HepG2 (cell line): ENCODE data around the gene SPARC. TPM values are rescaled to one million over a fixed set of nuclear protein-coding genes. Genes with fewer than 3 reads are reported as not detected.
A peak's percentile ranks its signal among the peaks of the same experiment; 100 is the strongest.

Experiments
- ATAC-seq: fragments of 200-7000 bp; cut with Tn5 transposase; 3 replicates; pipeline ENCODE4 v1.9.1; 2020; ENCODE audit warnings: mild to moderate bottlenecking, moderate library complexity
- Bru-seq: library from RNA; stranded (reverse); fragments of 400-500 nt; gene quantifications from one replicate; lab custom pipeline; 2021; lab: Mats Ljungman, UMichigan
- BruChase-seq, 2 experiments: library from RNA; stranded (reverse); fragments of 400-500 nt; gene quantifications; one replicate each; lab custom pipeline; 2021; lab: Mats Ljungman, UMichigan
- BruUV-seq: library from RNA; stranded (reverse); fragments of 400-500 nt; replicated peaks from 2 replicates; lab custom pipeline; 2021; lab: Mats Ljungman, UMichigan
- CTCF ChIA-PET: fragments of 300-600 bp; formaldehyde crosslinking; extraction: SDS; loops from one replicate; lab custom pipeline; 2021; ENCODE audit warnings: low total read pairs, inconsistent platforms, low intra/inter-chr PET ratio; lab: Yijun Ruan, JAX
- POLR2A ChIA-PET: fragments of 350-600 bp; sonication (Branson Sonifier 250); formaldehyde crosslinking; loops from one replicate; lab custom pipeline; 2020; ENCODE audit warnings: antibody characterized with exemption, inconsistent platforms; lab: Yijun Ruan, JAX
- DNase-seq: peaks from one replicate; pipeline ENCODE4 v3.0.0-alpha.2; 2015; ENCODE audit warnings: low spot score
- FAIRE-seq: peaks from 3 replicates; lab custom pipeline; 2011; peaks lifted over from hg19 to GRCh38; lab: Jason Lieb, UNC
- H2AFZ ChIP-seq: one replicate; pipeline ENCODE4 v1.6.1; 2011; ENCODE audit warnings: low read length, inconsistent platforms
- H3K27ac ChIP-seq: fragments of 300-600 bp; 3 replicates; pipeline ENCODE4 v1.8.0; 2011; ENCODE audit warnings: mixed run types, mild to moderate bottlenecking, mixed read lengths, low read length, inconsistent platforms; ENCODE audit not compliant: insufficient read depth; ENCODE audit errors: extremely low read length
- H3K27me3 ChIP-seq, 2 experiments: fragments of 200-600 bp in 1 of 2; 2 replicates in 1 of 2; 3 replicates in 1 of 2; pipeline versions ENCODE4 v1.6.0 to v1.8.0; 2011; ENCODE audit warnings: low read length in 2 of 2, mild to moderate bottlenecking in 2 of 2, moderate library complexity in 2 of 2, inconsistent platforms in 1 of 2; ENCODE audit not compliant: insufficient read depth in 2 of 2, control insufficient read depth in 1 of 2
- H3K36me3 ChIP-seq, 2 experiments: fragments of 200-600 bp in 1 of 2; replicated peaks in 1 of 2; 2 replicates in 1 of 2; 3 replicates in 1 of 2; pipeline versions ENCODE4 v1.5.1 to v1.8.0; 2011; ENCODE audit warnings: low read length in 2 of 2, inconsistent platforms in 1 of 2; ENCODE audit not compliant: insufficient read depth in 2 of 2, control insufficient read depth in 1 of 2
- H3K4me1 ChIP-seq: 2 replicates; pipeline ENCODE4 v1.5.1; 2012; ENCODE audit warnings: low read length, inconsistent platforms; ENCODE audit not compliant: insufficient read depth
- H3K4me2 ChIP-seq: 2 replicates; pipeline ENCODE4 v1.6.0; 2011; ENCODE audit warnings: low read depth, low read length, inconsistent platforms
- H3K4me3 ChIP-seq, 3 experiments: fragments of 200-600 bp in 1 of 3; sonication (generic), shearing (Covaris generic) in 1 of 3; replicated peaks in 1 of 3; 2 replicates each; pipeline ENCODE4 v1.5.1; 2011 to 2016; ENCODE audit warnings: low read length in 3 of 3, inconsistent platforms in 2 of 3, low read depth in 2 of 3, mild to moderate bottlenecking in 2 of 3, control low read depth in 1 of 3, mixed read lengths in 1 of 3; ENCODE audit not compliant: insufficient read depth in 1 of 3
- H3K79me2 ChIP-seq: one replicate; pipeline ENCODE4 v1.6.1; 2011; ENCODE audit warnings: low read length, inconsistent platforms; ENCODE audit not compliant: insufficient read depth
- H3K9ac ChIP-seq: 2 replicates; pipeline ENCODE4 v1.6.0; 2011; ENCODE audit warnings: mild to moderate bottlenecking, low read depth, low read length, inconsistent platforms; ENCODE audit not compliant: insufficient read depth
- H3K9me3 ChIP-seq: 2 replicates; pipeline ENCODE4 v1.5.1; 2012; ENCODE audit warnings: mild to moderate bottlenecking, low read length
- H4K20me1 ChIP-seq: 2 replicates; pipeline ENCODE4 v1.6.0; 2011; ENCODE audit warnings: inconsistent platforms, mild to moderate bottlenecking, low read length, moderate library complexity; ENCODE audit not compliant: insufficient read depth
- ARNT2 ChIP-seq: sonication (generic); formaldehyde crosslinking; IDR thresholded peaks from 2 replicates; pipeline ENCODE4 v1.8.0; 2022; ENCODE audit warnings: mild to moderate bottlenecking, low read depth, missing genetic modification reagents, moderate library complexity
- ESRRA ChIP-seq: sonication (generic); formaldehyde crosslinking; IDR thresholded peaks from 2 replicates; pipeline ENCODE4 v1.5.1; 2020; ENCODE audit warnings: mild to moderate bottlenecking, low read depth, missing genetic modification reagents
- HOXD1 ChIP-seq: sonication (generic); formaldehyde crosslinking; IDR thresholded peaks from 2 replicates; pipeline ENCODE4 v1.5.0; 2020; ENCODE audit warnings: missing genetic modification reagents
- IKZF1 ChIP-seq: fragments of 450-650 bp; IDR thresholded peaks from 2 replicates; pipeline ENCODE4 v1.7.1; 2016
- PAX8 ChIP-seq: sonication (generic); formaldehyde crosslinking; IDR thresholded peaks from 2 replicates; pipeline ENCODE4 v1.8.0; 2022; ENCODE audit warnings: mild to moderate bottlenecking, missing genetic modification reagents, borderline replicate concordance
- POLR2A ChIP-seq, 2 experiments: IDR thresholded peaks; 2 replicates each; pipeline ENCODE4 v1.6.1; 2011; ENCODE audit warnings: low read depth in 2 of 2, low read length in 2 of 2, mild to moderate bottlenecking in 1 of 2, moderate library complexity in 1 of 2; ENCODE audit not compliant: insufficient read depth in 1 of 2
- RFXANK ChIP-seq: IDR thresholded peaks from 2 replicates; pipeline ENCODE4 v1.6.1; 2016
- RORA ChIP-seq: sonication (generic); formaldehyde crosslinking; IDR thresholded peaks from 2 replicates; pipeline ENCODE4 v1.5.0; 2020; ENCODE audit warnings: mild to moderate bottlenecking, missing genetic modification reagents, moderate library complexity
- SMAD1 ChIP-seq: sonication (generic); formaldehyde crosslinking; IDR thresholded peaks from 2 replicates; pipeline ENCODE4 v1.4.0; 2020; ENCODE audit warnings: missing genetic modification reagents, low read depth, mild to moderate bottlenecking, borderline replicate concordance
- ZFYVE20 ChIP-seq: sonication (generic); formaldehyde crosslinking; IDR thresholded peaks from 2 replicates; pipeline ENCODE4 v1.8.0; 2023; ENCODE audit warnings: low read depth, mild to moderate bottlenecking, moderate library complexity, missing genetic modification reagents, borderline replicate concordance
- ZNF468 ChIP-seq: sonication (generic); formaldehyde crosslinking; IDR thresholded peaks from 2 replicates; pipeline ENCODE4 v1.8.0; 2022; ENCODE audit warnings: mild to moderate bottlenecking, moderate library complexity, missing genetic modification reagents
- WGBS: methylation state at CpG from one replicate; pipeline ENCODE4 v1.1.6; 2017; ENCODE audit warnings: low lambda C conversion rate; 5-methylcytosine and 5-hydroxymethylcytosine counted together
- in situ Hi-C: cut with HindIII; loops from 2 replicates; pipeline ENCODE4 v1.10.0; 2017; ENCODE audit warnings: low pct_unique_long_range_greater_than_20kb; ENCODE audit not compliant: extremely low pct_ligation_motif_present
- intact Hi-C: fragments of 100-400 bp; cut with micrococcal nuclease; formaldehyde crosslinking; loops from one replicate; pipeline ENCODE4 v1.10.0; 2022; ENCODE audit not compliant: unreplicated experiment
- long read RNA-seq, 2 experiments: library from RNA in 1 of 2; library from polyadenylated mRNA in 1 of 2; stranded (forward) in 1 of 2; unstranded in 1 of 2; transcript quantifications; one replicate each; pipeline ENCODE4 v2.0.0, GENCODE V29; 2019 to 2022
- polyA minus RNA-seq, 3 experiments: library from RNA; depleted of rRNA, polyadenylated mRNA; stranded (reverse); fragments of >200 nt; gene quantifications; 2 replicates each; pipeline ENCODE4 v1.2.3, GENCODE V29; 2011; ENCODE audit warnings: low replicate concordance in 1 of 3
- polyA plus RNA-seq, 8 experiments: library from polyadenylated mRNA; depleted of rRNA in 3 of 8; stranded (reverse) in 7 of 8; unstranded in 1 of 8; fragments of >200 nt; fragmentation: Illumina TruSeq in 4 of 8; extraction: Trizol in 4 of 8; gene quantifications; 2 replicates each; pipeline versions ENCODE4 v1.2.1 to v1.2.3, GENCODE V29; 2011 to 2016; ENCODE audit warnings: low read depth in 4 of 8, missing spikeins in 1 of 8, mixed read lengths in 1 of 8; ENCODE audit not compliant: insufficient read depth in 1 of 8
- total RNA-seq, 5 experiments: library from RNA; depleted of rRNA; stranded (reverse); fragments of >200 nt; fragmentation: Illumina TruSeq; extraction: Trizol; gene quantifications; 2 replicates each; pipeline ENCODE4 v1.2.3, GENCODE V29; 2016; ENCODE audit warnings: low read depth in 1 of 5
- TF ChIP-seq, protein P1 (sequence below), 2 experiments: sonication (generic) in 1 of 2; formaldehyde crosslinking in 1 of 2; IDR thresholded peaks; 2 replicates each; pipeline versions ENCODE4 v1.4.0 to v1.6.1; 2016 to 2020; ENCODE audit warnings: borderline replicate concordance in 1 of 2, low read depth in 1 of 2, mild to moderate bottlenecking in 1 of 2, missing genetic modification reagents in 1 of 2

The SPARC gene, protein sequence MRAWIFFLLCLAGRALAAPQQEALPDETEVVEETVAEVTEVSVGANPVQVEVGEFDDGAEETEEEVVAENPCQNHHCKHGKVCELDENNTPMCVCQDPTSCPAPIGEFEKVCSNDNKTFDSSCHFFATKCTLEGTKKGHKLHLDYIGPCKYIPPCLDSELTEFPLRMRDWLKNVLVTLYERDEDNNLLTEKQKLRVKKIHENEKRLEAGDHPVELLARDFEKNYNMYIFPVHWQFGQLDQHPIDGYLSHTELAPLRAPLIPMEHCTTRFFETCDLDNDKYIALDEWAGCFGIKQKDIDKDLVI
- total RNA-seq (2016; rRNA removed; fragmentation: Illumina TruSeq; extraction: Trizol) (75.5 and 192 TPM in 2 replicates), polyA plus RNA-seq (2011; rRNA removed) (65.0 and 76.7 TPM in 2 replicates), polyA minus RNA-seq (2011; rRNA and poly(A)+ RNA removed; ENCODE audit: low replicate concordance) (64.6 TPM in 1 of 2 replicates, not detected in the other), Bru-seq, nascent RNA (percentile 52 among the genes with signal in this experiment), BruChase-seq, experiment 1, labeled RNA remaining after a 6-hour chase (percentile 61 among the genes with signal in this experiment), BruChase-seq, experiment 2, labeled RNA remaining after a 2-hour chase (percentile 50 among the genes with signal in this experiment)
- 9.1 and 9.9 TPM in 2 replicates for total RNA-seq (2016; cell fraction: cytosol; rRNA removed; fragmentation: Illumina TruSeq; extraction: Trizol; ENCODE audit: low read depth)
- total RNA-seq (2016; cell fraction: insoluble cytoplasmic fraction; rRNA removed; fragmentation: Illumina TruSeq; extraction: Trizol), result 71.7 and 190 TPM in 2 replicates
- total RNA-seq (2016; cell fraction: membrane; rRNA removed; fragmentation: Illumina TruSeq; extraction: Trizol), result 37.6 and 38.8 TPM in 2 replicates
- total RNA-seq (2016; cell fraction: nucleus; rRNA removed; fragmentation: Illumina TruSeq; extraction: Trizol), result 149 and 175 TPM in 2 replicates
- 54.8 and 70.7 TPM in 2 replicates for polyA plus RNA-seq (2011; cell fraction: cytosol; rRNA removed)
- 37.4 and 43.1 TPM in 2 replicates for polyA plus RNA-seq (2011; cell fraction: nucleus; rRNA removed)
- polyA plus RNA-seq (2012), result 35.8 and 37.1 TPM in 2 replicates
- 23.5 and 31.8 TPM in 2 replicates for polyA plus RNA-seq (2016; cell fraction: cytosol; fragmentation: Illumina TruSeq; extraction: Trizol; ENCODE audit: low read depth)
- polyA plus RNA-seq (2016; cell fraction: insoluble cytoplasmic fraction; fragmentation: Illumina TruSeq; extraction: Trizol; ENCODE audit: low read depth), result 109 and 123 TPM in 2 replicates
- 43.6 and 45.2 TPM in 2 replicates for polyA plus RNA-seq (2016; cell fraction: membrane; fragmentation: Illumina TruSeq; extraction: Trizol; ENCODE audit: low read depth)
- polyA plus RNA-seq (2016; cell fraction: nucleus; fragmentation: Illumina TruSeq; extraction: Trizol; ENCODE audit: insufficient read depth, low read depth), result 354 and 386 TPM in 2 replicates
- 30.4 and 42.5 TPM in 2 replicates for polyA minus RNA-seq (2011; cell fraction: cytosol; rRNA and poly(A)+ RNA removed)
- polyA minus RNA-seq (2011; cell fraction: nucleus; rRNA and poly(A)+ RNA removed), result 9.7 and 14.0 TPM in 2 replicates
- long read RNA-seq, experiment 1, transcript SPARC-201 (10 exons, 3,701 nt), result major isoform, 68 of 81 reads
- long read RNA-seq, experiment 1, partial matches to known transcripts, result 9 of 81 reads
- long read RNA-seq, experiment 1, other reads (novel, unspliced or antisense), result 4 of 81 reads
- long read RNA-seq, experiment 2, transcript SPARC-201 (10 exons, 3,701 nt), result major isoform, 103 of 186 reads
- long read RNA-seq, experiment 2, partial matches to known transcripts, result 56 of 186 reads
- long read RNA-seq, experiment 2, other reads (novel, unspliced or antisense), result 25 of 186 reads

DNA sequence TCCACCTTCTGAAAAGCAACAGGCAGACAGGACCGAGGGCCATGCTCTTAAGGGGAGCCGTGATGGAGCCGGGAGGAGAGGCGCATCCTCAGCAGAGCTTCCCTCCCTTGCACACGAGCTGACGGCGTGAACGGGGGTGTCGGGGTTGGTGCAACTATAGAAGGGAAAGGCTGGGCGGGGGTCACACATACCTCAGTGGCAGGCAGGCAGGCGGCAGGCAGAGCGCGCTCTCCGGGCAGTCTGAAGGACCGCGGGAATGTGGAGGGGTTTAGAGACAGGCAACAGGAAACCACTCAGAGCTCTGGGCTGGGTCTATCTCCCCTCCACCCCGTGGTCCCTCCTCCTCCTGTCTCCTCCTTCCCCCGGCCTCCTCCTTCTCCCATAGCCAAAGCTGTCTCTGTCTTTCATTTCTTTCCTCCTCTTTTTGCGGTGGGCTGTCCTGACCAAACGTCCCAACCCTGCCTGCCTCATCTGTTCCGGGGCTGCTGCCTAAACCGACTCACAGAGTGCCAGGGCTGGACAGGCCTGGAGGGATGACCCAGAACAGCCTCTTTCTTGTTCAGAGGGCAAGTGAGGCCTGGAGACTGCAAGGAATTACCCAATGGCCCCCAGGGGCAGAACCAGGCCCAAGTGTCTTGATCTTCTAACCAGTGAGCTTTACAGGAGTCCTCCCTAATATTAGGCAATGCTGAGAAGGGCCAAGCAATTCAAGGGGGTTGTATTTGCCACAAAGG lies at the start of gene SPARC:
TSS of gene SPARC (minus strand) at position 242 of the 734 bp plus-strand sequence. CDS start 10,727 bp downstream, outside the sequence.
- FAIRE-seq, result no peak
- H2AFZ ChIP-seq, result peak within 1 kb of the TSS; percentile 85
- no peak for TF ChIP-seq ZNF468
- TF ChIP-seq ESRRA, result no peak
- no peak for TF ChIP-seq RORA (CRISPR knock-in tag)
- TF ChIP-seq ZFYVE20, result no peak
- no peak for TF ChIP-seq RFXANK (CRISPR knock-in tag)
- TF ChIP-seq ARNT2 (CRISPR knock-in tag), result 0 out of 2 replicates have a peak, but pooled peaks have one; percentile 19
- TF ChIP-seq IKZF1, result no peak
- 0 out of 4 replicates have a peak, but pooled peaks of 1 of the 2 experiments have one; percentile 35 for TF ChIP-seq POLR2A (IDR thresholded peaks at IDR 0.05; ENCODE audit: insufficient read depth in 1 of 2, low read depth in 2 of 2, low read length in 2 of 2)
- no peak for TF ChIP-seq PAX8 (CRISPR knock-in tag)
- TF ChIP-seq SMAD1 (CRISPR knock-in tag), result no peak
- TF ChIP-seq, protein P1, sequence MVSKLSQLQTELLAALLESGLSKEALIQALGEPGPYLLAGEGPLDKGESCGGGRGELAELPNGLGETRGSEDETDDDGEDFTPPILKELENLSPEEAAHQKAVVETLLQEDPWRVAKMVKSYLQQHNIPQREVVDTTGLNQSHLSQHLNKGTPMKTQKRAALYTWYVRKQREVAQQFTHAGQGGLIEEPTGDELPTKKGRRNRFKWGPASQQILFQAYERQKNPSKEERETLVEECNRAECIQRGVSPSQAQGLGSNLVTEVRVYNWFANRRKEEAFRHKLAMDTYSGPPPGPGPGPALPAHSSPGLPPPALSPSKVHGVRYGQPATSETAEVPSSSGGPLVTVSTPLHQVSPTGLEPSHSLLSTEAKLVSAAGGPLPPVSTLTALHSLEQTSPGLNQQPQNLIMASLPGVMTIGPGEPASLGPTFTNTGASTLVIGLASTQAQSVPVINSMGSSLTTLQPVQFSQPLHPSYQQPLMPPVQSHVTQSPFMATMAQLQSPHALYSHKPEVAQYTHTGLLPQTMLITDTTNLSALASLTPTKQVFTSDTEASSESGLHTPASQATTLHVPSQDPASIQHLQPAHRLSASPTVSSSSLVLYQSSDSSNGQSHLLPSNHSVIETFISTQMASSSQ (IDR thresholded peaks at IDR 0.05; ENCODE audit: low read depth), result no peak
- TF ChIP-seq, protein P1 (CRISPR knock-in tag; IDR thresholded peaks at IDR 0.05; ENCODE audit: borderline replicate concordance), result no peak
- TF ChIP-seq HOXD1 (CRISPR knock-in tag), result no peak

More for the DNA sequence above, at the start of gene SPARC:
- peak within 1 kb of the TSS; percentile 84 for H3K4me2 ChIP-seq
- no peaks in the 10 kb centered on the region for H3K27me3 ChIP-seq
- peaks cover 42% of the 10 kb centered on the region for H3K4me1 ChIP-seq
- peak; percentile 92 for ATAC-seq
- no peaks in the 10 kb centered on the region for H4K20me1 ChIP-seq
- no peak for DNase-seq
- no TSS peak for BruUV-seq
- 4% methylated on average over 17 of the region's 22 CpGs for WGBS
- intact Hi-C loops (loop anchor here (2.0 to 5.0 kb wide), 2 partner anchors 32 to 70 kb away; partner anchors contain the start of gene ATOX1), in situ Hi-C loops (no loop called here)
- no peaks in the 10 kb centered on the region for H3K9me3 ChIP-seq
- ChIA-PET CTCF (no interaction called here), POLR2A (interaction anchor here (0.7 to 1.6 kb wide), 3 partner anchors 33 to 85 kb away, joined by 3 to 5 read pairs (median 4); partner anchors contain the start of gene G3BP1)
- no peaks in the 10 kb centered on the region for H3K79me2 ChIP-seq
- peak within 1 kb of the TSS; percentile 21 for H3K9ac ChIP-seq
- peak within 1 kb of the TSS; percentile 50 to 68 (median 65) for H3K4me3 ChIP-seq
- H3K36me3 ChIP-seq, result no peaks in the 10 kb centered on the region
- no peak within 1 kb of the TSS for H3K27ac ChIP-seq
